GM12878 (cell line): ENCODE measurements around the gene ACP4. TPM values are rescaled to one million over a fixed set of nuclear protein-coding genes. Genes with fewer than 3 reads are reported as not detected.

Experiments used
- CHD4 ChIP-seq: fragments of 200-600 bp; sonication (generic); IDR thresholded peaks from 2 replicates; pipeline ENCODE4 v1.6.1; 2016; ENCODE audit warnings: mild to moderate bottlenecking
- E2F8 ChIP-seq: fragments of 450-650 bp; IDR thresholded peaks from 2 replicates; pipeline ENCODE4 v1.6.1; 2018; ENCODE audit warnings: mild to moderate bottlenecking, low read depth, moderate library complexity; ENCODE audit not compliant: partially characterized antibody
- HSF1 ChIP-seq: fragments of 150-350 bp; IDR thresholded peaks from 2 replicates; pipeline ENCODE4 v1.6.1; 2014; ENCODE audit warnings: mild to moderate bottlenecking, low read depth, low read length
- IRF3 ChIP-seq: fragments of 450-650 bp; IDR thresholded peaks from 2 replicates; pipeline ENCODE4 v1.6.1; 2014; ENCODE audit warnings: mild to moderate bottlenecking
- KLF5 ChIP-seq: fragments of 450-650 bp; IDR thresholded peaks from 2 replicates; pipeline ENCODE4 v1.6.1; 2014; ENCODE audit warnings: mild to moderate bottlenecking; ENCODE audit not compliant: partially characterized antibody
- MEF2A ChIP-seq: IDR thresholded peaks from 2 replicates; pipeline ENCODE4 v1.6.1; 2011; ENCODE audit warnings: low read depth, mild to moderate bottlenecking, low read length, moderate library complexity; ENCODE audit not compliant: insufficient read depth
- MTA2 ChIP-seq: fragments of 450-650 bp; IDR thresholded peaks from 2 replicates; pipeline ENCODE4 v1.6.1; 2016; ENCODE audit warnings: low read depth, mild to moderate bottlenecking, moderate library complexity
- MTA3 ChIP-seq: IDR thresholded peaks from 2 replicates; pipeline ENCODE4 v1.6.1; 2012; ENCODE audit warnings: low read length, inconsistent platforms, borderline replicate concordance
- NBN ChIP-seq: fragments of 450-650 bp; IDR thresholded peaks from 2 replicates; pipeline ENCODE4 v1.6.1; 2016
- PRDM15 ChIP-seq: fragments of 450-650 bp; formaldehyde crosslinking; IDR thresholded peaks from 2 replicates; pipeline ENCODE4 v1.4.0; 2020; ENCODE audit warnings: mild to moderate bottlenecking, moderate library complexity
- RAD21 ChIP-seq: IDR thresholded peaks from 2 replicates; pipeline ENCODE4 v1.6.1; 2011; ENCODE audit warnings: mild to moderate bottlenecking, low read depth, low read length, moderate library complexity; ENCODE audit not compliant: insufficient read depth
- RB1 ChIP-seq: fragments of 450-650 bp; formaldehyde crosslinking; IDR thresholded peaks from 2 replicates; pipeline ENCODE4 v1.6.1; 2017; ENCODE audit warnings: mild to moderate bottlenecking, borderline replicate concordance
- SIN3A ChIP-seq: IDR thresholded peaks from 2 replicates; pipeline ENCODE4 v1.6.1; 2012; ENCODE audit warnings: low read depth, low read length, improper control_type of control experiment
- SPI1 ChIP-seq: IDR thresholded peaks from 2 replicates; pipeline ENCODE4 v1.6.1; 2011; ENCODE audit warnings: low read depth, mild to moderate bottlenecking, low read length, moderate library complexity, borderline replicate concordance; ENCODE audit not compliant: insufficient read depth
- STAT1 ChIP-seq: fragments of 450-650 bp; conservative IDR thresholded peaks from 2 replicates; pipeline ENCODE4 v1.6.1; 2014; ENCODE audit warnings: antibody characterized with exemption, mild to moderate bottlenecking
- TAF1 ChIP-seq: IDR thresholded peaks from 2 replicates; pipeline ENCODE4 v1.6.1; 2011; ENCODE audit warnings: mild to moderate bottlenecking, low read depth, low read length, borderline replicate concordance
- YY1 ChIP-seq: IDR thresholded peaks from 2 replicates; pipeline ENCODE4 v1.6.1; 2011; ENCODE audit warnings: low read depth, mild to moderate bottlenecking, low read length
- ZBTB33 ChIP-seq: fragments of 450-650 bp; IDR thresholded peaks from 2 replicates; pipeline ENCODE4 v1.6.1; 2017; ENCODE audit warnings: mild to moderate bottlenecking
- polyA plus RNA-seq, 11 experiments: library from polyadenylated mRNA; depleted of rRNA in 4 of 11; unstranded in 6 of 11; stranded (reverse) in 5 of 11; fragments of >200 nt; fragmentation: Nextera tagmentation in 4 of 11; fragmentation: Illumina TruSeq in 1 of 11; extraction: Ambion mirVana in 4 of 11; extraction: Trizol in 1 of 11; gene quantifications; 1 replicate in 1 of 11; 2 replicates in 10 of 11; pipeline versions ENCODE4 v1.2.1 to v1.2.3, GENCODE V29; 2011 to 2016; ENCODE audit warnings: inconsistent platforms in 2 of 11, missing spikeins in 2 of 11, low read depth in 1 of 11
- total RNA-seq, 4 experiments: library from RNA; depleted of rRNA in 3 of 4; stranded (reverse); fragments of >200 nt in 3 of 4; fragmentation: Illumina TruSeq in 1 of 4; extraction: Trizol in 1 of 4; gene quantifications; 2 replicates each; pipeline versions ENCODE4 v1.2.1 to v1.2.3, GENCODE V29; 2013 to 2021

ACP4 gene
- total and polyA plus RNA-seq, 10 of the 15 experiments (the other 5 are each of a cell fraction or from before 2014, with no cell fraction given): not detected

- peak; percentile 62; the same call in 1 of the 2 replicates for TF ChIP-seq IRF3
- no peak for TF ChIP-seq PRDM15 (CRISPR knock-in tag)
- TF ChIP-seq RAD21: 0 out of 2 replicates have a peak, but pooled peaks have one; percentile 8
- peak; percentile 79; the same call in 1 of the 2 replicates for TF ChIP-seq HSF1
- no peak; the same call in 1 of the 2 replicates for TF ChIP-seq MEF2A
- peak; percentile 94 for TF ChIP-seq KLF5
- TF ChIP-seq TAF1: peak; percentile 97
- TF ChIP-seq MTA3: no peak
- TF ChIP-seq SIN3A: peak; percentile 94; the same call in 1 of the 2 replicates
- TF ChIP-seq E2F8: peak; percentile 99
- peak; percentile 100 for TF ChIP-seq RB1
- peak; percentile 96 for TF ChIP-seq ZBTB33
- peak; percentile 97 for TF ChIP-seq NBN
- no peak for TF ChIP-seq SPI1
- TF ChIP-seq STAT1: peak; percentile 100
- TF ChIP-seq CHD4: no peak
- TF ChIP-seq MTA2: peak; percentile 50; the same call in 1 of the 2 replicates
- TF ChIP-seq YY1: peak; percentile 86; the same call in 1 of the 2 replicates
Measured at GRCh38 chr19:50804420-50805272, 14.4 kb downstream of the ACP4 start (continued).
